ENCODE results near the gene NARS2.

DNA sequence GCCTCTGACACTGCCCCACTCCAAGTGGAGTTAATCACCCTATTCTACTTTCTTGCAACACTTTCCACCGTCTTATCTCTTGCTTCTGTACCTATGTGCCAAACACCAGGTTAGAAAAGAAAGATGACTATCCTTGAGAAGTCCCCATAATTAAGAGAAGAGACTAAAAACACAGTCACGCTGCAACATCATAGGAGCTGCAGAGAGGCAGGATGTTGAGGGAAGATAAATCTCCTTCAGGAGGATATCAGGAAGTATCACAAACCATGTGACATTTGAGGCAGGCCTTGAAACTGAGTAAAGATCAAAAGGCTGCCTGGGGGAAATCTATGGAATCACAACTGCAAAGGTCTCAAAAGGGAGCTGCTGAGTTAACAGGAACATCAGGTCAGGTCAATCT lies 181.8 kb downstream of the NARS2 start:
- TF ChIP-seq ZFX (IDR thresholded peaks at IDR 0.05), result no peak
- TF ChIP-seq CTCF (conservative IDR thresholded peaks at IDR 0.05), result no peak

Measured in C4-2B (cell line).